Ishikawa (cell line): ENCODE measurements around the gene ATOX1.

Source experiments
- CEBPB ChIP-seq: IDR thresholded peaks from 2 replicates; pipeline ENCODE4 v1.6.1; 2012
- CREB1 ChIP-seq: IDR thresholded peaks from 2 replicates; pipeline ENCODE4 v1.6.1; 2012; ENCODE audit warnings: low read depth
- EP300 ChIP-seq: IDR thresholded peaks from 2 replicates; pipeline ENCODE4 v1.6.1; 2012; ENCODE audit warnings: borderline replicate concordance
- MAX ChIP-seq: IDR thresholded peaks from 2 replicates; pipeline ENCODE4 v1.6.1; 2012
- NFIC ChIP-seq: IDR thresholded peaks from 2 replicates; pipeline ENCODE4 v1.6.1; 2012
- RAD21 ChIP-seq: IDR thresholded peaks from 2 replicates; pipeline ENCODE4 v1.6.1; 2012; ENCODE audit warnings: low read depth
- YY1 ChIP-seq: IDR thresholded peaks from 2 replicates; pipeline ENCODE4 v1.6.1; 2012; ENCODE audit warnings: low read depth
- TF ChIP-seq, protein P1 (sequence below): IDR thresholded peaks from 2 replicates; pipeline ENCODE4 v1.6.1; 2012

- TF ChIP-seq CREB1 (no peak), RAD21 (no peak), NFIC (no peak), EP300 (no peak), YY1 (no peak), MAX (no peak), CEBPB (no peak)
- TF ChIP-seq, protein P1, sequence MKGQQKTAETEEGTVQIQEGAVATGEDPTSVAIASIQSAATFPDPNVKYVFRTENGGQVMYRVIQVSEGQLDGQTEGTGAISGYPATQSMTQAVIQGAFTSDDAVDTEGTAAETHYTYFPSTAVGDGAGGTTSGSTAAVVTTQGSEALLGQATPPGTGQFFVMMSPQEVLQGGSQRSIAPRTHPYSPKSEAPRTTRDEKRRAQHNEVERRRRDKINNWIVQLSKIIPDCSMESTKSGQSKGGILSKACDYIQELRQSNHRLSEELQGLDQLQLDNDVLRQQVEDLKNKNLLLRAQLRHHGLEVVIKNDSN: no peak
Observed at GRCh38 chr5:151730381-151730780, 28.1 kb downstream of the ATOX1 start.
